ENCODE results near the gene LINGO3.

GRCh38 chr19:2294687-2295335 is 13.1 kb downstream of the LINGO3 start:
- TF ChIP-seq CTCF (IDR thresholded peaks at IDR 0.05) (no peak), EZH2 (IDR thresholded peaks at IDR 0.05; ENCODE audit: borderline replicate concordance, insufficient read depth, low read depth, low read length, poor library complexity, severe bottlenecking) (no peak)
